ENCODE results near the gene ARPC5. TPM values are rescaled to one million over a fixed set of nuclear protein-coding genes. Genes with fewer than 3 reads are reported as not detected.

The ARPC5 gene
- total RNA-seq, 3 donors from 2014 or later: 60.8 to 80.8 (median 70.8) TPM

DNA sequence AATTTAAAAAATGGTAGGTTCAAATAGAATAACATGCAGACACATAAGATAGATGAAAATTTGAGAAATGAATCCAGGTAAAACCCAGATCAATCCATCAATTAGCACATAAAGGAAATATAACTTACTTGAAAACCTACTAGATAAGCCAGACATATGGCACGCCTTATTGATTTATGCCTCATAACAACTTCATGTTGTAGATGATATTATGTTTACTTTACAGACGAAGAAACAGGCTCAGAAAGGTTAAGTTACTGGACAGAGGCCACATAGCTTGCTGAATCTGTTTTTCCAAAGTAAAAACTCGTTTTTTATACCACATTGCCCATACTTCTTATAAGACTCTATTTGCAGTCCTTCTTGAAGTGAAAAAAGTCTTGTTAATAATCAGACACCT lies 23.2 kb downstream of the ARPC5 start:
- no peak overlapping the region for H3K4me3 ChIP-seq
- intact Hi-C loops (cut with DNase I; ENCODE audit: low total_unique reads): no loop called here
- no peak for TF ChIP-seq POLR2A (IDR thresholded peaks at IDR 0.05)
- TF ChIP-seq CTCF (IDR thresholded peaks at IDR 0.05): no peak
- TF ChIP-seq POLR2AphosphoS5 (IDR thresholded peaks at IDR 0.05): no peak
- no peaks in the 10 kb centered on the region for H3K27me3 ChIP-seq
- no peaks in the 10 kb centered on the region for H3K4me1 ChIP-seq
- no peaks in the 10 kb centered on the region for H3K9me3 ChIP-seq
- H3K27ac ChIP-seq: no peak overlapping the region
- no peaks in the 10 kb centered on the region for H3K36me3 ChIP-seq
- no peak for DNase-seq (ENCODE audit: low spot score in 2 of 2)

DNA sequence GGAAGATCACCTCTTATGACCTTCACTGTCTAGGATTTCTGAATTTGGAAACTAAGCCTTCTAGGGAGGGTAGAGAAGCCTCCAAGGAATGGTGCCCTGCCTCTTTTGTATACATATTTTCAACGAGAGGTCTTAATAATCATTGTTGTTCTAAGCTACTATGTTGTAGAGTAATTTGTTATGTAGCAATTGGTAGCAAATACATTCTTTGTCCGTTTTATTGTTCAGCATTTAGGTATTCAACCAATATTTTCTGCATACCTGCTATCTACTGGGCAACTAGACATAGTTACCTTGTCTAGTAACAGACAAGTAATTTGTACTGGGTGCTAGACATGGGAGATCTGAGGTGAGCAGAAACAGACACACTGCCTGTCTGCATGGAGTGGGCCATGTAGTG lies 24.6 kb downstream of the ARPC5 start:
- TF ChIP-seq CTCF (IDR thresholded peaks at IDR 0.05): no peak
- H3K27me3 ChIP-seq: no peaks in the 10 kb centered on the region
- H3K27ac ChIP-seq: no peak overlapping the region
- no peaks in the 10 kb centered on the region for H3K4me1 ChIP-seq
- H3K4me3 ChIP-seq: no peak overlapping the region
- DNase-seq (ENCODE audit: low spot score in 2 of 2): no peak
- intact Hi-C loops (cut with DNase I; ENCODE audit: low total_unique reads): no loop called here
- no peaks in the 10 kb centered on the region for H3K9me3 ChIP-seq
- no peaks in the 10 kb centered on the region for H3K36me3 ChIP-seq

- H3K4me1 ChIP-seq: no peaks in the 10 kb centered on the region
- TF ChIP-seq POLR2A (IDR thresholded peaks at IDR 0.05): no peak
- TF ChIP-seq POLR2AphosphoS5 (IDR thresholded peaks at IDR 0.05): no peak
- TF ChIP-seq CTCF (IDR thresholded peaks at IDR 0.05): no peak
- intact Hi-C loops (cut with DNase I; ENCODE audit: low total_unique reads): no loop called here
- H3K9me3 ChIP-seq: no peaks in the 10 kb centered on the region
- H3K27me3 ChIP-seq: no peaks in the 10 kb centered on the region
- H3K4me3 ChIP-seq: peak overlapping the region in 1 of 3 donors; percentile 8
- DNase-seq (ENCODE audit: low spot score in 2 of 2): no peak
- H3K27ac ChIP-seq: peak overlapping the region in 1 of 2 donors; percentile 68
- H3K36me3 ChIP-seq: no peaks in the 10 kb centered on the region
Observed at GRCh38 chr1:183609759-183610452, 25.7 kb downstream of the ARPC5 start.

GRCh38 chr1:183609313-183609712 lies 26.3 kb downstream of the ARPC5 start:
- H3K4me3 ChIP-seq: peak overlapping the region in 1 of 3 donors; percentile 8

More at GRCh38 chr1:183609313-183609712, 26.3 kb downstream of the ARPC5 start:
- Histone ChIP-seq H3K27ac (peak overlapping the region in 1 of 2 donors; percentile 46), H3K4me1 (no peaks in the 10 kb centered on the region), H3K9me3 (no peaks in the 10 kb centered on the region), H3K36me3 (no peaks in the 10 kb centered on the region), H3K27me3 (no peaks in the 10 kb centered on the region)
- TF ChIP-seq CTCF (IDR thresholded peaks at IDR 0.05) (peak; percentile 21 to 38 (median 32)), POLR2AphosphoS5 (IDR thresholded peaks at IDR 0.05) (no peak)
- intact Hi-C loops (cut with DNase I; ENCODE audit: low total_unique reads): no loop called here
- peak in 1 of 2 donors; percentile 28 for DNase-seq (ENCODE audit: low spot score in 2 of 2)
